K562 (cell line): Measurements from ENCODE around the gene CDCP1. TPM values are rescaled to one million over a fixed set of nuclear protein-coding genes. Genes with fewer than 3 reads are reported as not detected.

Experiments
- FOXA1 ChIP-seq: fragments of 450-650 bp; IDR thresholded peaks from 2 replicates; pipeline ENCODE4 v1.6.1; 2016; ENCODE audit warnings: mild to moderate bottlenecking, borderline replicate concordance
- HNRNPH1 ChIP-seq: fragments of 200-400 bp; formaldehyde crosslinking; optimal IDR thresholded peaks from 2 replicates; pipeline ENCODE3; 2017; ENCODE audit warnings: low read depth, mild to moderate bottlenecking, low read length, moderate library complexity
- MAFK ChIP-seq: IDR thresholded peaks from 2 replicates; pipeline ENCODE4 v1.6.1; 2011; ENCODE audit warnings: low read length, improper control_type of control experiment
- MXI1 ChIP-seq: IDR thresholded peaks from 2 replicates; pipeline ENCODE4 v1.6.1; 2011; ENCODE audit warnings: low read depth, mild to moderate bottlenecking, improper control_type of control experiment, low read length
- NFATC3 ChIP-seq: fragments of 450-650 bp; IDR thresholded peaks from 2 replicates; pipeline ENCODE4 v1.6.1; 2017; ENCODE audit warnings: mild to moderate bottlenecking
- NFE2 ChIP-seq: IDR thresholded peaks from 2 replicates; pipeline ENCODE4 v1.6.1; 2014; ENCODE audit warnings: antibody characterized with exemption, low read depth
- PRPF4 ChIP-seq: fragments of 200-400 bp; formaldehyde crosslinking; IDR thresholded peaks from one replicate; pipeline ENCODE4 v1.6.1; 2017; ENCODE audit warnings: low read length, low read depth, mild to moderate bottlenecking; ENCODE audit not compliant: insufficient read depth, poor library complexity, severe bottlenecking
- PYGO2 ChIP-seq: fragments of 450-650 bp; IDR thresholded peaks from 2 replicates; pipeline ENCODE4 v1.6.1; 2016; ENCODE audit warnings: mild to moderate bottlenecking, missing genetic modification characterization, moderate library complexity, missing compliant biosample characterization
- RBM14 ChIP-seq: fragments of 200-400 bp; formaldehyde crosslinking; IDR thresholded peaks from 2 replicates; pipeline ENCODE4 v1.6.1; 2018; ENCODE audit warnings: low read depth, mild to moderate bottlenecking, low read length, moderate library complexity, borderline replicate concordance; ENCODE audit not compliant: insufficient read depth
- SAFB2 ChIP-seq: fragments of 200-400 bp; formaldehyde crosslinking; IDR thresholded peaks from 2 replicates; pipeline ENCODE4 v1.6.1; 2018; ENCODE audit warnings: borderline replicate concordance, low read length, low read depth, moderate library complexity; ENCODE audit not compliant: severe bottlenecking
- ZEB2 ChIP-seq: fragments of 450-650 bp; IDR thresholded peaks from 2 replicates; pipeline ENCODE4 v1.6.1; 2016
- ZNF592 ChIP-seq: fragments of 450-650 bp; IDR thresholded peaks from 2 replicates; pipeline ENCODE4 v1.6.1; 2017; ENCODE audit warnings: antibody characterized with exemption, mild to moderate bottlenecking
- polyA plus RNA-seq, 8 experiments: library from polyadenylated mRNA; depleted of rRNA in 4 of 8; stranded (reverse) in 5 of 8; unstranded in 3 of 8; fragments of >200 nt; fragmentation: Nextera tagmentation in 2 of 8; fragmentation: Illumina TruSeq in 1 of 8; extraction: Ambion mirVana in 2 of 8; extraction: Trizol in 1 of 8; gene quantifications; 2 replicates each; pipeline versions ENCODE4 v1.2.1 to v1.2.3, GENCODE V29; 2011 to 2014; ENCODE audit warnings: inconsistent platforms in 1 of 8, missing spikeins in 1 of 8
- total RNA-seq, 7 experiments: library from RNA; depleted of rRNA in 6 of 7; stranded (reverse); fragments of >200 nt in 6 of 7; fragmentation: Illumina TruSeq in 2 of 7; extraction: Trizol in 2 of 7; gene quantifications; 2 replicates each; pipeline versions ENCODE4 v1.2.1 to v1.2.3, GENCODE V29; 2011 to 2021; ENCODE audit warnings: low replicate concordance in 1 of 7
- TF ChIP-seq, protein P1 (sequence below): fragments of 250-450 bp; sonication (Bioruptor Pico); IDR thresholded peaks from 2 replicates; pipeline ENCODE4 v1.5.0; 2021; ENCODE audit warnings: mild to moderate bottlenecking, moderate library complexity

CDCP1 gene
- total and polyA plus RNA-seq, 9 of the 15 experiments (the other 6 are each of a cell fraction or from before 2014, with no cell fraction given) = 3.9 to 16.4 (median 5.2) TPM

GRCh38 chr3:45104715-45105711 is 41.2 kb downstream of the CDCP1 start (continued):
- TF ChIP-seq SAFB2 = no peak
- TF ChIP-seq RBM14 = no peak
- TF ChIP-seq NFATC3 = no peak
- TF ChIP-seq FOXA1 = no peak
- no peak for TF ChIP-seq PYGO2 (tag)
- no peak for TF ChIP-seq MAFK
- 0 out of 2 replicates have a peak, but pooled peaks have one; percentile 5 for TF ChIP-seq ZEB2
- no peak for TF ChIP-seq HNRNPH1
- peak; percentile 68 for TF ChIP-seq ZNF592
- 0 out of 2 replicates have a peak, but pooled peaks have one; percentile 8 for TF ChIP-seq NFE2
- no peak for TF ChIP-seq PRPF4
- TF ChIP-seq MXI1 = no peak
- TF ChIP-seq, protein P1, sequence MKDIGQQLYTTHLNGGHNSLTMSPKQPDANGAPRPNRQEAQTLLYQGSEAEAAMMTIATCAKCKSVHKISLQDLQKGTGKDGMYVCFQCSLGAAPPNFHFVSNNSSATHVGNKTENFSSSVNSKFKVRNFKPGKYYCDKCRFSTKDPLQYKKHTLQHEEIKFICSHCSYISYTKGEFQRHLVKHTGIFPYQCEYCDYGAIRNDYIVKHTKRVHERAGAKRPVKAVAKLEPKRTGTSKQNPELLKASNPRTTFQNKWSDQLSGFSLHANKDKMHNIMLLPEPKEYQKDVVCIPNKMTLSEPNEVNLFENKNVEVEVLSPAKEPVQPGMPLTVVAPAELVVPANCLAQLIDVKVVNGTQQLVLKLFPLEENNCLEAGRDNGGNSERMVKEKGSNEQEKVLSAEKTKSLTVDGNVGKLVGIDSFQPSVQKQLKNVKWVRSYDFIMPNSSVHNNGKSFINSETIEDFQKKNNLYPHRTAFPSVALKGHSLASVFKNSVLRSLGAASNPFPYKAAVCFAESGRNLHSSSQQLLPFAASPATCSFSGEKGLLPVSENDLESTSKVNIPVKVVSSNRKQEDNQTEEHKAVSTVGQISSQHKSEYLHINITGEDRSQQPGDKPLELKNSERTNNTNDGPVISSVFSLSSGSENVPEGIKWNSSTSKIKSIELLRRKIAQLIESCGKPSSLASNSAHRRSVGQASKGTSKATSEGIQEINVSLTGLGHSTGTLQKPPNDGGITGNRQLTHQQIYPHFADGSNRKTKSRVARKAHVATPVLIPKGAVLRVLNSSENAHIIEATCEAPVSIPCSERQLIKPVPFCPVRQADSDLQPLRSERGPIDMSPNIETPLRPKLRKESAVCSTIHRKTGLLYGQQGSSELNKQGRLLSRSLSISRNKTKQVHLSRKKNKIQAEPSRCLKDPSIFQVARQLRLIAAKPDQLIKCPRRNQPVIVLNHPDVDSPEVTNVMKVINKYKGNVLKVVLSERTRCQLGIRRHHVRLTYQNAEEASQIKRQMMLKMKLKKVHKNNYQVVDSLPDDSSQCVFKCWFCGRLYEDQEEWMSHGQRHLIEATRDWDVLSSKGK (CRISPR knock-in tag) = no peak
